ENCODE data around the gene SPATC1L.

SPATC1L gene

DNA sequence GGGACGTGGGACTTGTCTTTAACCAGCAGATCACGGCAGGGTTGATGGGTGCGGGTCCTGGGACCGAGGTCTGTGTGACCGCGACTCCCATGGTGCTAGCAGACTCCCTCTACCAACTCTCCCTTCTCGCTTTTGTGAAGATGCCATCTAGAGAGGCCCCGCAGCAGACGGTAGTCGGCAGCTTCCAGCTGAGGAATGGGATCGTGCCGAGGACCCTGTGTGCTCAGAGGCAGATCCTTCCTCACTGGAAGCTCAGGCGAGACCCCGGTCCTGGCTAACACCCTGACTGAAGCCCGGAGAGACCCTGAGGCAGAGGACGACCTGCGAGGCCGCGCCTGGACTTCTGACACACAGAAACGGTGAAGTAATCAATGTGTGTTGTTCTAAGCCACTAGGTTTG is 12.5 kb upstream of the SPATC1L start:
- TF ChIP-seq, protein P1, sequence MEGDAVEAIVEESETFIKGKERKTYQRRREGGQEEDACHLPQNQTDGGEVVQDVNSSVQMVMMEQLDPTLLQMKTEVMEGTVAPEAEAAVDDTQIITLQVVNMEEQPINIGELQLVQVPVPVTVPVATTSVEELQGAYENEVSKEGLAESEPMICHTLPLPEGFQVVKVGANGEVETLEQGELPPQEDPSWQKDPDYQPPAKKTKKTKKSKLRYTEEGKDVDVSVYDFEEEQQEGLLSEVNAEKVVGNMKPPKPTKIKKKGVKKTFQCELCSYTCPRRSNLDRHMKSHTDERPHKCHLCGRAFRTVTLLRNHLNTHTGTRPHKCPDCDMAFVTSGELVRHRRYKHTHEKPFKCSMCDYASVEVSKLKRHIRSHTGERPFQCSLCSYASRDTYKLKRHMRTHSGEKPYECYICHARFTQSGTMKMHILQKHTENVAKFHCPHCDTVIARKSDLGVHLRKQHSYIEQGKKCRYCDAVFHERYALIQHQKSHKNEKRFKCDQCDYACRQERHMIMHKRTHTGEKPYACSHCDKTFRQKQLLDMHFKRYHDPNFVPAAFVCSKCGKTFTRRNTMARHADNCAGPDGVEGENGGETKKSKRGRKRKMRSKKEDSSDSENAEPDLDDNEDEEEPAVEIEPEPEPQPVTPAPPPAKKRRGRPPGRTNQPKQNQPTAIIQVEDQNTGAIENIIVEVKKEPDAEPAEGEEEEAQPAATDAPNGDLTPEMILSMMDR (IDR thresholded peaks at IDR 0.05; ENCODE audit: extremely low read depth, insufficient read depth, missing control alignments) = no peak
- DNase-seq (ENCODE audit: low spot score) = no peak
- in situ Hi-C loops (cut with MboI; ENCODE audit: low pct_unique_long_range_greater_than_20kb, low sequenced_read_pairs, unreplicated experiment) = no loop called here

DNA sequence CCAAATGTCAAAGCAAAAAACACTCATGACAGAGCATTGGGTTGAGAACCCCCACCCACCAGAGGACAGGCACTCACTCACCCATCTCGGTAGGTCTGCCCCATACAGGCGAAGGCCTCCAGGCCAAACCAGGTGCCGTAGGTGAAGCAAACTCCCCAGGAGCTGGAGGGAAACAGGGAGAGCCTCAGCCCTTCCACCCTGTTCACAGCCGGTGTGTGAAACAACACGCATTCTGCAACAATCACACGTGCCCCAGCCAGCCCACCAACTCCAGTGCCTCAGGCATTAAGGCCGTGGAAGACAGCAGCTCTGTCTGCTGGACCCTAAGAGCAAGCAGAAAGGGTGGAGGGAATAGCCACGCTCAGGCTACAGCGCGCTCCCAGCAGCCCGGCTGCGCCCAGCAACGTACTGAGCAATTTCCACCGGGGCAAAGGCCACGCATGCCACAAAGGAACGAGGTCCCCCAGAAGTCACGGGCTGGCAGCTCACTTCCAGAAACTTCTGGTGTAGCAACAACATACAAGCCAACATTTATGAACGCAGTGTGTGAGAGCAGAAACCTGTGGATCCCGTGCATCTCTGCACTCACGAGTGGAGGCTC is 11.4 kb upstream of the SPATC1L start:
- DNase-seq (ENCODE audit: low spot score) = no peak
- TF ChIP-seq, protein P1 (IDR thresholded peaks at IDR 0.05; ENCODE audit: extremely low read depth, insufficient read depth, missing control alignments) = no peak
- in situ Hi-C loops (cut with MboI; ENCODE audit: low pct_unique_long_range_greater_than_20kb, low sequenced_read_pairs, unreplicated experiment) = no loop called here

DNA sequence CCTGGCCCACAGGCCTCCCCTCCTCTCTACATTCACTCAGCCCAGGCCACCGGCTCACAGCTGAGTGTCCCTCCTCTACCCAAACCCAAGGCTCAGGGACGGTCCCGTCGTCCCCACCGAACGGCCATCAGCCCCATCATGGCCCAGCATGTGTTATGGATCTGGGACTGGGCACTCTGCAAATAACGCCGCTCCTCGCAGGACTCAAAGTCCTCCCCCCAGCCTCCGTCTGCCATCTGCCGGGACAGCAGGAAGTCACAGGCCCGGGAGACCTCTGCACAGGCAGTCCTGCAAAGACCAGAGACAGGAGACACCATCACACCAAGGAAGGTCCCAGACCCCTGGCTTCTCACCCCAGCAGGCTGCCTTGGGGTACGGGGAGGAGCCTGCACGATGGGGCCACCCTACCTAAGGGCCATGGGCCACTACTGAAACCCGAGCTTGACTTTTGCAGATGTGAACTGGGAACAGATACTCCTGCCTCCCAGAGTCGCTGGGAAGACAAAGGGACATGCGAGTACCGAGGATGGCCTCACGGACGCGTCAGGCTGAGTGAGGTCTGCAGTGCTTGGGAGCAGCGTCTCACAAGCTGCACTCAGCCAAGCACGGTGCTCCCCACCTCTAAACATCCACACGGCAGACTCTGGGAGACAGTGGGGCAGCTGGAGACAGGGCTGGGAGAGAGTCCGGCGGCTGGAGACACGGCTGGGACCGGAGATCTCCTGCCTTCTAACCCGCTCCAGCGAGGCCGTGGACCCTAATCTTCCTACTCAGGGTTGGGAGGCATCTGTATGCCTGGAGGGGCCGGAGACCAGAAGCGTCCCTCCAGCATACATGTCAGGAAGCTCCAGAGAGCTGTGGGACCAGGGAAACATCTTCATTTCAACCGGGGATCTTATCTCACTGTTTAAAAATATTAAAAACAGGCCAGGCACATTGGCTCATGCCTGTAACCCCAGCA is 10.4 kb upstream of the SPATC1L start:
- DNase-seq (ENCODE audit: low spot score) = no peak
- TF ChIP-seq, protein P1 (IDR thresholded peaks at IDR 0.05; ENCODE audit: extremely low read depth, insufficient read depth, missing control alignments) = no peak
- in situ Hi-C loops (cut with MboI; ENCODE audit: low pct_unique_long_range_greater_than_20kb, low sequenced_read_pairs, unreplicated experiment) = no loop called here

DNA sequence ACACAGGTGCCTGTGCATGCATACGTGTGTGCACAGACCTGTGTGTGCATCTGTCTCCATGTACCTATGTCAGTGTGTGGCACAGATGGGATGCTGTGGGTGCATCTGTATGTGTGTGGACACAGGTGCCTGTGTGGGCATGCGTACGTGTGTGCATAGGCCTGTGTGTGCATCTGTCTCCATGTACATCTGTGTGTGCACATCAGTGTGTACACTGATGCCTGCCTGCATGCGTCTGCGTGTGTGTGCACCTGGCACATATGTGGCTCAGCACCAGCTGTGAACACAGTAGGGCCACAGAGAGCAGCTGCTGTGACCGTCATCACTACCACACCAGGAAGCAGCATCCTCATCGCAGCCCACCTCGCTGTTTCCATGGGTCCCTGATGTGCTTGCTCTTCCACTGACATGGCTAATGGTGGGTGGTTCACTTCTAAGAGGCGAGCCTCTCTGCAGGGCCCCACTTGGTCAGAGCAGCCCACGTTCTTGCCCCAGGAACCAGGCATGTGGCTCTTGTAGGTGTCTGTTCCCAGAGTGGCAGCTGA is 9.6 kb upstream of the SPATC1L start:
- in situ Hi-C loops (cut with MboI; ENCODE audit: low pct_unique_long_range_greater_than_20kb, low sequenced_read_pairs, unreplicated experiment) = no loop called here
- TF ChIP-seq, protein P1 (IDR thresholded peaks at IDR 0.05; ENCODE audit: extremely low read depth, insufficient read depth, missing control alignments) = no peak
- no peak for DNase-seq (ENCODE audit: low spot score)

DNA sequence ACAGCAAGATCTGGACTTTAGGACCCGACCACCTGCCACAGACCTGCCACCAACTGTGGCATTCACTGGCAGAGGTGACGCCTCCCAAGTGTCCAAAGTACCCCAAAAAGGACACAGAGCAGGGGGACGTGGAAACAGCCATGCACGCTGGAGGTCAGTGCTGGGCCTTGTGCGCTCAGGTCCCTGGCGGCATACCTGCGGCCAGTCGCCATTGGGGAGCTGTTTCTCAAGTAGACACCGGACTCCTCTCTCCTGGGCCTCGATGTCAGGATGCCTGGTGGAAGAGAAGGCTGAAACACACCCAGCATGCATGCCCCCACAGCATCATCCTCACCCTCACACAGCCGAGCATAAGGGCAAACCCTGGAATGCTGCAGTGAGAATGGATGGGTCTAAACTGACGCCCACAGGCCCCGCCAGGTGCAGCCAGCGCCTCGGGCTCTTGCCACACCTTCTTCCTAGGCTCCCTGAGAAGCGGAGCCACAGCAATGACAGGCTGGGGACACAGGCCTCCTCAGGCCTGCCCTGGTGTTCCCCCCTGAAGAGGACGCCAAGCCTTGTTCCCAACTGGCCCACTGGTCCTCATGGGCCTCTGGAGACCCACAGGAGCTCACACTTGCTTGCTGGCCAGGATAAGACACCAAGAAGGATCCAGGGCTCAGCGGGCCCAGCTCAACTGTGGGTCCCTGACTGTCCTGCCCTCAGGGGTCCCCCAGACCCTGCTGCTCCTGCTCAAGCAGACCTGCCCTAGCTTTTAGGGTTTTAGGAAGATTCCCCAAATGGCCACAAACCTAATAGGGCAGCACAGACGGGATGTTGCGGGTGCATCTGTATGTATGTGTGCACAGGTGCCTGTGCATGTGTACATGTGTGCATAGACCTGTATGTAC is 7.7 kb upstream of the SPATC1L start:
- in situ Hi-C loops (cut with MboI; ENCODE audit: low pct_unique_long_range_greater_than_20kb, low sequenced_read_pairs, unreplicated experiment) = no loop called here
- no peak for DNase-seq (ENCODE audit: low spot score)
- TF ChIP-seq, protein P1 (IDR thresholded peaks at IDR 0.05; ENCODE audit: extremely low read depth, insufficient read depth, missing control alignments) = no peak

DNA sequence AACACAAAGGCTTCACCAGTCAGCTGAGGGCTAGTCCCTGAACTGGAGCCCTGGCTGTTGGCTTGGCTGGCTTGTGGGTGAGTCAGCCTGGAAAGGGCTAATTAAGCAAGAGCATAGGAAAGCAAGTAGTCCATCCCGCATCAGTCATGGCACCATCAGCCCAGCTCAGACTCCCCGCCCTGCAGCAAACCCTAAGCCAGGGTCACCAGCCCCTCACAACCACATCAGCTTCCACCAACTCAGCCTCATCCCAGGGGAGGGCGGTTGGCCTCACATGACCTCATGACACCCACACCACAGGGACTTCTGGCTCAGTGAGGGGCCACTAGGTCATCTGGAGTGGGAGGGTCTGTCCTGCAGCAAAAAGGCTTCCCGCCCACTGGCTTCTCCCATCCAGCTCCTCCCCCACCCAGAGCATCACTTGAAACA is 7.0 kb upstream of the SPATC1L start:
- no peak for DNase-seq (ENCODE audit: low spot score)
- in situ Hi-C loops (cut with MboI; ENCODE audit: low pct_unique_long_range_greater_than_20kb, low sequenced_read_pairs, unreplicated experiment) = no loop called here
- TF ChIP-seq, protein P1 (IDR thresholded peaks at IDR 0.05; ENCODE audit: extremely low read depth, insufficient read depth, missing control alignments) = no peak
